NCI-H1930 (cell line): ENCODE measurements around the gene ATF7.
"Not testable (repeated sequence)": the region's sequence is repeated elsewhere in the genome, so short reads cannot be mapped to it uniquely, and the experiment has no call there.

ENCODE experiments used
- DNase-seq, 2 experiments: peaks; one replicate each; lab custom pipeline; 2025; lab: John Stamatoyannopoulos, UW

Gene ATF7

GRCh38 chr12:53627919-53628318 is 1.7 kb upstream of the ATF7 start:
- no peak for DNase-seq

GRCh38 chr12:53626702-53627169 is 554 bp upstream of the ATF7 start:
- DNase-seq = no peak

- no peak for DNase-seq
These were observed 723 bp downstream of the ATF7 start for GRCh38 chr12:53625373-53625945.

GRCh38 chr12:53624956-53625355 is 1.2 kb downstream of the ATF7 start:
- no peak for DNase-seq

GRCh38 chr12:53624458-53624857 is 1.7 kb downstream of the ATF7 start:
- no peak for DNase-seq

GRCh38 chr12:53623548-53624385 is 2.4 kb downstream of the ATF7 start:
- DNase-seq = no peak

GRCh38 chr12:53622724-53623123 is 3.5 kb downstream of the ATF7 start:
- DNase-seq = no peak

GRCh38 chr12:53618275-53618674 is 7.9 kb downstream of the ATF7 start:
- no peak for DNase-seq

- DNase-seq = no peak
These were observed 8.5 kb downstream of the ATF7 start for GRCh38 chr12:53617700-53618099.

GRCh38 chr12:53616950-53617349 is 9.2 kb downstream of the ATF7 start:
- no peak for DNase-seq

- DNase-seq = no peak
These were observed 12.4 kb downstream of the ATF7 start for GRCh38 chr12:53613821-53614220.

GRCh38 chr12:53612978-53613377 is 13.2 kb downstream of the ATF7 start:
- DNase-seq = no peak

- DNase-seq = no peak
These were observed 14.9 kb downstream of the ATF7 start for GRCh38 chr12:53611304-53611703.

GRCh38 chr12:53606688-53607087 is 19.5 kb downstream of the ATF7 start:
- not testable (repeated sequence) for DNase-seq

- DNase-seq = no peak
These were observed 21.6 kb downstream of the ATF7 start for GRCh38 chr12:53604581-53604980.

- DNase-seq = no peak
These were observed 22.4 kb downstream of the ATF7 start for GRCh38 chr12:53603804-53604203.

GRCh38 chr12:53603196-53603595 is 23.0 kb downstream of the ATF7 start:
- DNase-seq = no peak

- no peak for DNase-seq
These were observed 23.9 kb downstream of the ATF7 start for GRCh38 chr12:53602176-53602864.

- no peak for DNase-seq
These were observed 24.8 kb downstream of the ATF7 start for GRCh38 chr12:53601296-53601847.

GRCh38 chr12:53600490-53601295 is 25.5 kb downstream of the ATF7 start:
- no peak for DNase-seq

- no peak for DNase-seq
These were observed 26.6 kb downstream of the ATF7 start for GRCh38 chr12:53599579-53599978.

GRCh38 chr12:53598971-53599370 is 27.2 kb downstream of the ATF7 start:
- not testable (repeated sequence) for DNase-seq
